ENCODE results near the gene CCDC152.

Gene CCDC152

DNA sequence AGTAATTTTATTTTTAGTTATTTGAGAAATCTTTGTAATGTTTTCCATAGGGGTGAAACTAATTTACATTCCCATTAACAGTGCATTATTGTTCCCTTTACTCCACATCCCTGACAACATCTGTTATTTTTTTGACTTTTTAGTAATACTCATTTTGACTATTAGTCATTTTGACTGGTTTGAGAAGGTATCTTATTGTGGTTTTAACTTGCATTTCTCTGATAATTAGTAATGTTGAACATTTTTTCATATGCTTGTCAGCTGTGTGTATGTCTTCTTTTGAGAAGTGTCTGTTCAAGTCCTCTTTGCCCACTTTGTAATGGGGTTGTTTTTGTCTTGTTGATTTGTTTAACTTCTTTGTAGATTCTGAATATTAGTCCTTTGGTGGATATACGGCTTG is 27.5 kb downstream of the CCDC152 start:
- FAIRE-seq = no peak

DNA sequence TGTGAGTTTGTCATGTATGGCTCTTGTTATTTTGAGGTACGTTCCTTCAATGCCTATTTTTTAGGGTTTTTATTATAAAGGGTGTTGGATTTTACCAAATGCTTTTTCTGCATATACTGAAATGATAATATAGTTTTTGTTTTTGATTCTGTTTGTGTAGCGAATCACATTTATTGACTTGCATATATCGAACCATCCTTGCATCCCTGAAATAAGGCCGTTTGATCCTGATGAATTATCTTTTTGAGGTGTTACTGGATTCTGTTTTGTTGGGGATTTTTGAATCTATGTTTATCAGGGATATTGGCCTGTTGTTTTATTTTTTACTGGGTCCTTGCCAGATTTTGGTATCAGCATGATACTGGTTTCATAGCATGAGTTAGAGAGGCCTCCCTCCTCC is 29.1 kb downstream of the CCDC152 start:
- FAIRE-seq = no peak

DNA sequence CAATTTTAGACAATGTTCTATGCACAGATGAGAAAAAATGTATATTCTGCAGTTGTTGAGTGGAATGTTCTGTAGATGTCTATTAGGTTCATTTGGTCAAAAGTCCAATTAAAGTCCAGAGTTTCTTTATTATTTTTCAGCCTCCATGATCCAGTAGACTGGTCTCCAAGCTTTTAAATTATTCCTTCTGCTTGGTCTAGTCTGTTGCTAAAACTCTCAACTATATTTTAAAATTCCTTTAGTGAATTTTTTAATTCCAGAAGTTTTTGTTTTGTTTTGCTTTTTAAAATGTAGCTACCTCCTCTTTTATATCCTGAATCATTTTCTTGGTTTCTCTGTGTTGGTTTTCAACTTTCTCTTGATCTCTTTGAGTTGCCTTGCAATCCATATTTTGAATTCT is 30.5 kb downstream of the CCDC152 start:
- no peak for FAIRE-seq

DNA sequence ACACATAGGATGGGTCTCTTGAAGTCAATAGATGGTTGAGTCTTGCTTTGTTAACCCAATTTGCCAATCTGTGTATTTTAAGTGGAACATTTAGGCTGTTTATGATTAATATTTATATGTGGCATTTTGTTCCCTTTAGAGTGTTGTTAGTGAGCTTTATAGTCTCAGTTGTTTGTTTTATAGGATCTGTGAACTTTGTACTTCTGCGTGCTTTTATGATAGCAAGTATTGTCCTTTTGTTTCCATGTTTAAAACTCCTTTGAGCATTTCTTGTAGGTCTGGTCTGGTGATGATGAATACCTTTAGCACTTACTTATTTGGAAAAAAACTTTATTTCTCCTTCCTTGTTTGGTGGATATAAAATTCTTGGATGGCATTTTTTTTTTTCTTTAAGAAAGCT is 31.2 kb downstream of the CCDC152 start:
- FAIRE-seq = no peak

DNA sequence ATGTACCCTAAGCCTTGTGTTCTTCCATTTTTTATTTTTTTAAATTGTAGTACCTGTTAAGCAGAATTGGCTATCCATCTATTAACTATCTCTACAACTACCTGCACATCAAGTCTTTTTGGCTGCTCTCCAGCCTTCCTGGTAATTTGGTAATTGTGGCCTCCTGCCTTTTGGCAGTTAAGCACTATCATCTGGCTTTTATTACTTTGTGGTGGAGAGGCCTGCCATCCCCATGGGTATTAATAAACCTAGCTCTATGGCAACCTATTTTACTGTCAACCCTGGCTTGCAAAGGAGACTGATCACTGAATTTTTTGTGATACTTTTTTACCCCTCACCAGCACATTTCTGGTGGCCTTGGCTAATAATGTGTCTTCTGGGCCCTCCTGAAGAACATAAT is 34.5 kb downstream of the CCDC152 start:
- no peak for FAIRE-seq

DNA sequence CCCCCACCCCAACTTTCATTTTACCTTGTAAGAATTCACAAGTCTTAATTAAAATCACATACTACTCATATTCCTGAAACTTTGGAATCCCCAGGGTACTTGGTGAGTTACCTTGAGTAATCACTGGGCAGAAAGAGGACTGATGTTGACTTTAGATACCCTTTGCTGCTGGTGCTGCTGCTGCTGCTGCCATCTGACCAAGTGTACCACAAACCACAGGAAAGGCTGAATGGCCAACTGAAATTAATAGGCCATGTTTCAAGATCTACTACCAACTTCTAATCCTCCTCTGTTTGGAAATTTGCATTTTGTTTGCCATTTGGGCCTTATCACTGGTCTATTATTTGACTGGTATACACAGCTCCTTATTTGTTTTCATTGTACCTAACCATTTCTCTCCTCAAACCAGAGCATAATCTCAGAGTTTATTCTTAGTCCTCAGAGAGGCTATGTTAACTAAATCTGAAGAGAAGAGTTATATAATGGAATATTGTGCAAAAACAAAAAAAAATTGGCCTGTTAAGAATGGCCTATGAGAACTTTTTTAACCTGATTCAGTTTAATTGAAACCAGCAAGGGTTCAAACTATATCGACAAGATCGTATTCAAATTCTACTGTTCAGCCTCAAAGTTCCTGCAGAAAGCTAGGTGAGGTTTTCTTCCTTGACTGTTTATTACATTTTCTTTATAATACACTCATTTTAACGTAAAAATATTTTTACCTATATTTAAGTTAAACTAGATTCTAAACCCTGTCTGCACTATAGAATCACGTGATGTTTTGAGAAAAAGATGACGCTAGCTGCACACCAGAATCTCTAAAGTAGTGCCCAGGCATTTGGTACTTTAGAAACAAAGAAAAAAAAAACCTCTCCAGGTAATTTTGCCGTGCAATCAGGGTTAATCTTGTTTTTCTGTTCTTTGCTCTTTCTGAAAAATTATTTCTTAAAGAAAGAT is 41.9 kb downstream of the CCDC152 start:
- no peak for FAIRE-seq

DNA sequence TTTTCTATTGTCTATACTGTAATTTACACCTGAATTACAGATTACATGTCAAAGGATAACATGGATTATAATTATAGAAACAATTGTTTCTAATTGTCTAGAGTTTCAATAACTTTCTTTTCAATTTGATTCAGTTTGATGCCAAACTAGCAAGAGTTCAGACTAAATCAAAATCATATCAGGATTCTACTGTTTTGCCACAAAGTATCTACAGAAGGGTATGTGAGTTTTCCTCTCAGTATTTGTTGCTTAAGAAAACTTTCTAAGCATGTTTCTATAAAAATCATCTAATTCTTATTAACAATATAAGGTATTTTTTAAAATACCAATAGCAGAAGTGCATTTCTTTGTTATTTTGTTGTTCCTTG is 42.6 kb downstream of the CCDC152 start:
- no peak for FAIRE-seq

DNA sequence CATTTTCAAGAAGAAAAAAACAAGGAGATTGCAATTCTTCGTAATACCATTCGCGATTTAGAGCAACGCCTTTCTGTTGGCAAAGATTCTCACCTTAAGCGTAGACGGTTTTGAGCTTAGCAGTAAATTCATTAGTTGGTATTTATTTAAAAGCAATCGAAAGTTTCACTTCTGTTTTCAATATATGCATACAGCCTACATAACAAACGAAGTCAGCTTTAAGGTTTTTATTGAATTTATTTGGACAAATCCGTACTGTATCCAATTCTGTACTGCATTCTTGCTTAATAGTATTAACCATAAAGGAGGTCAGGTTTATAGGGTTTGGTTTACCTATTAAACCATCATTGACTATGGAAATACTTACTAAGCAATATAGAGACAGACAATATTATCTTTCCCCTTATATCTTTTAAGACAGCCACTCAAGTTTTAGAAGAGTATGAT is 43.1 kb downstream of the CCDC152 start:
- FAIRE-seq = no peak

DNA sequence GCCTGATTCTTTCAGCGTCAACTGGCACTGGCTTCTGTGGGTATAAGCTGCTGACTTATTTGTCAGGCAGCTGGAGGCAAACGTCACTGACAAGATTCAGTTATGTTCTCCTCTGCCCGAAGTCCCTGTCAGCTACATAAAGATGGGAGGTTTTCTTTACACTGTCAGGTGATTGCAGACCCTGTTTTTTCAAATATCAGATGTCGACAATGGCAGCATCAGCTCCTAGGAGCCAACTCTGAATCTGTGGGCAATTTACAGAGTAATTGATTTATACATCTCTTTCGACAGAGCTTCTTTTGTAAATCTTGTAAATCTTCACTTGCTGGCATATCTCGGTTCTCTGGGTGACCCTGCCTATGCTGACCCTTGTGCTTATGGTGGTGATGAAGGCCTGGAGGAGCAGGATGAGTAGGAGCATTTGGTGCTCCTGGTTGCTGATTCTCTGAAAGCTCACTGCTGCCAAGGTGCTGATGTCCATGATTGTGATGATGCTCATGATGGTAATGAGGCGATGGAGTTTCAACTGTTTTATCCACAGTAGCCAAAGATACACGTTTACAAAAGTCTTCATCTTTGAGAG is 44.2 kb downstream of the CCDC152 start:
- FAIRE-seq = no peak

DNA sequence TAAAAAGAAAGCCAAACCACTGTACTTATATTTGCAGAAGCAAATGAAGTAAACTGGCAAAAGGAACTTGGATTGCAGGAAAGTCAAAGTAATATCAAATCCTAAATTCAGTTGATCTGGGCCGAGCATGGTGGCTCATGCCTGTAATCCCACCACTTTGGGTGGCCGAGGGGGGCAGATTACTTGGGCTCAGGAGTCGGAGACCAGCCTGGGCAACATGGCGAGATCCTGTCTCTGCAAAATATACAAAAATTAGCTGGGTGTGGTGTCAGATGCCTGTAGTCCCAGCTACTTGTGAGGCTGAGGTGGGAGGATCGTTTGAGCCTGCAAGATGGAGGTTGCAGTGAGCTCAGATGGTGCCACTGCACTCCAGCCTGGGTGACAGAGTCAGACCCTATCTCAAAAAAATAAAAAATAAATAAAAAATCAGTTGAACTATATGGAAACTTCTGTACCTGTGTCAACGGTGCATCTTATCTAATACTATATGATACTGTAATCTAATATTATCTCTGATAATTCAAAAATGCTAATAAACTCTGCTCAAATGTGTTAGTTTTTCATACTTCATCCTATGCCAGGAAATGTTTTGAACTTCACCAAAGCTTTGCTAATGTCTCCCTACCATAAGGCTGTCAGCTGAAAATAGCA is 45.0 kb downstream of the CCDC152 start:
- no peak for FAIRE-seq

DNA sequence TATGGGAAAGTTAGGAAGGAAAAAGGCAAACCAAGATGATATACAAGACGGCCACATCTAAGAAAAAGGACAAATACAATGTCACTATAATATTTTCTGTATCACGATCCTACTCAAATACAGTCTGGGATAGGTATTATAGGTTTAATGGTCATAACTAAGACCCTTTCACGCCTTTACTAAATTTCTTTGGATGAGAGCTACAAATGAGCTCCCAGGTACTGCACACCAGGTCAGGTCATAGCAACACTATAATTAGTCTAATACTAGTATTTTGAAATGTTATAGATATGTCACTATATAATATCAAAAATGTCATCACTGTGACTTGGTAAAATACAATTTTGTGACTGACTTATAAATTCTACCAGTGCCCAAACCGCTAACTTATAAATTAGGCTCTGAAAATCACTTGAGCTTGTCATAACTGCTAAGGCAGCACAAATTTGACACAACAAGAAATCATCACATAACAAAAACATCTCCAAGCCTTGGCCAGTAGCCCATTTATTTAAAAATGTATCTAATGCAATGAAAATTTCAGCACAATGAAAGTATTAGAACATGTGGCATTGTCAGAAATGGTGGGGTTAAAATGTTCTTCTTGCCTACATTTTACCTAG is 48.2 kb downstream of the CCDC152 start:
- FAIRE-seq = no peak

DNA sequence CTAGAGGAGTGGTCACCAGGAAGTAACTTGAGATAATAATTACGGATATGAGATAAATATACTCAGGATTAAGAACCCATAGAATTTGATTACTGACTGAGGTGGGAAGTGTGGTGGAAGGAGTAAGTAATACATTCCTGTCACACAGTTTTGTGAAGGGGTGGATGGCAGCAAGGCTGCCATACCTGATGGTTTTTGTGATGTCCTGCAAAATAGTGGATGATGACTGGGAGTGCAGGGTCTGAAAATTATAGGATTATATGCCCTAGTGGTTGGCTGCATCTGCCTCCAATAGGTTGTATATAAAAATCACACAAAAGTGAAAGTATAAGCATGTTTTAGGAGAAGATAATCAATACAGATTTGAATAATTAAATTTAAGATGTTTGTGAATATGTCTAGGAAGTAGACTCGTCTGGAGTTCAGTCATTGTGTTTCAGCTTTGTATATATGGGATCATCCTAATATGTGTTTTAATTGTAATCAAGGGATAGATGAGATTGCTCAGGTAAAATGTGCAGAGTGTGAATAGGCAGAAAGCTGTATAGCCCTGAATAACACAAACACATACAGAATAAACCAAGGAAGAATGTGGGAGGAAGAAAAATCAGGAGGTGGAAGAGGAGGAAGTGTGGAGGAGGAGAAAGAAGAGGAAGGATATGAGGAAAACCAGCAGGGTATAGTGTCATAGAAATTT is 49.5 kb downstream of the CCDC152 start:
- no peak for FAIRE-seq

DNA sequence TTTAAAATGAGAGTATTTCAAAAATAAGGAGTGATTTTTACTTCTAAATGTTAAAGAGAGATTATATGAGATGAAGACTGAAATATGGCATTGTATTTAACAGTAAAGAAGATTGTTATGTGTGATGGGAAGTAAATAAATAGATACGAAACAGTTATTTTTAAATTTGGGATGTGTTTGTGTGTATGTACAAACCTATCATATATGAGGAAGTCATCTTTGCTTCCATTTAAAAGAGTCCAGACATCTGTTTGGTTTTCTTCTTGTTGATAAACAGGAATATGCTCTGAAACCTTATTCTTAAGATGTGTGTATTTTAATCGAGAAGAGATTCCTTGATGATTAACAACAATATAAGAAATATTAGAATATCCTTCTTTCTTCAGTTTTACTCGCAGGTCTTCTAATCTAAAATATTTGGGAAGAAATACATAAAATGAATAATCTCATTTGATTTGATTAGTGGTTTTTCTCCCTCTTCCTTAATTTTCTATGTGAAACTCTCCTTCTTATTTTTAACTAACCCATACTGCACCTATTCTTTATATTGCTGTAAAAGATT is 50.2 kb downstream of the CCDC152 start:
- FAIRE-seq = no peak

DNA sequence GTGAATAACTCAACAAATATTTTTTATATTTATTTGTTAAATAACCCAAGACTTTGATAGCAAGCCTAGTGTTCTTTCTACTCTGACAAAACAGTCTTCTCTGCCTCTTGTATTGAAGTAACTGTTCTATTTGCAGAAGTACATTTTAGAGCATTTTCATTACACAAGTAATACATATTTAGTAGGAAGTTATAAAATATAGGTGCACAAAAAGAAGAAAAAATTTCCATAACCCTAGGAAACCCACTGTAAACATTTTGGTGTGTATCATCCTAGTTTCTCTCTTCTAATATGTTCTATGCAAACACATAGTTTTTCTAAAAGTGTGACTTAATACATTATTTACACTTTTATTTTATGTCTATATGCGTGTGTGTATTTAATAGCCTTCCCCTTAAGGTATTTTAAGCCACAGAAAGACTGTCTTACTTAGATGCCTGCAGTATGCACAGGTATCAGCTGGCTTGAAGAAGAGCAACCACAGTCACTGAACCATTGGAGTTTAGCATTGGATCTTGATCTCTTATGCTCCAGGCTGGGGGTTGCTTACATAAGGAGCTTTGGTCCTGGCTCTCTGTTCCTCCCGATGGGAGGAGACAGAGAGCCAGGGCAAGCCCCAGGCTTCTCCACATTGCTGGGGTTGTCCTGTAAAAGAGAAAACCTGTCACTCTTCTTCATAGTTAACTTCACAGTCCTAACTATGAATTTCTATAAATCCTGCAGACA is 51.3 kb downstream of the CCDC152 start:
- no peak for FAIRE-seq

DNA sequence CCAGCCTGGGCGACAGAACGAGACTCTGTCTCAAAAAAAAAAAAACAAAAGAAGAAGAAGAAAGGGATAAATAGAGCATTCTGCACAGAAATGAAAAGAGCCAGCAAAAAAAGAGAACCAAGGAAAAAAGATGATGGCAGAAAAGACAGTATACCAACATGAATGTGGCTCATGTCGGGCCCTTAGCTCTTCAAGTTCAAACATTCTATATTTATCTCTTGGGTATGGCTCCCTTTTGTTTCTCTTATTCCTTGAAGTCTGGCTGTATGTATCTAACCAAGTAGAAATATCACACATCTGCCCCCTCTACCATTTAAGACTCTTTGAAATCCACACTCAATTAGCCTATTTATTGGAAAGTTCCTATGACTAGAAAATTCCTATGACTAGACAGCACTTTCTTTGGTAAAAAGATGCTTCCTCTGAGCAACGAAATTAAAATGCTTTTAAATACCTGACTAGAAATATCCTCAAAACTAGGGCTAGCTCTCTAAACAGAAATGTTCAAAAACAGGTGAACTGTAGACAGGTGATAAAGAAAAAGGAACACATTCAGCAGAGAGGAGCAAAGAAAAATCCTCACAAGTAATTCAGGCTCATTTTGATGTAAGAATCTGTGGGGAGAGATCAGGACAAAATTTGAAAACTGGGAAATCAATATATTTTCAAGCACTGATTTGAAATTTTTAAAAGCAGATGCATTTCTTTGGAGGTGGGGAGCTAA is 52.4 kb downstream of the CCDC152 start:
- no peak for FAIRE-seq

DNA sequence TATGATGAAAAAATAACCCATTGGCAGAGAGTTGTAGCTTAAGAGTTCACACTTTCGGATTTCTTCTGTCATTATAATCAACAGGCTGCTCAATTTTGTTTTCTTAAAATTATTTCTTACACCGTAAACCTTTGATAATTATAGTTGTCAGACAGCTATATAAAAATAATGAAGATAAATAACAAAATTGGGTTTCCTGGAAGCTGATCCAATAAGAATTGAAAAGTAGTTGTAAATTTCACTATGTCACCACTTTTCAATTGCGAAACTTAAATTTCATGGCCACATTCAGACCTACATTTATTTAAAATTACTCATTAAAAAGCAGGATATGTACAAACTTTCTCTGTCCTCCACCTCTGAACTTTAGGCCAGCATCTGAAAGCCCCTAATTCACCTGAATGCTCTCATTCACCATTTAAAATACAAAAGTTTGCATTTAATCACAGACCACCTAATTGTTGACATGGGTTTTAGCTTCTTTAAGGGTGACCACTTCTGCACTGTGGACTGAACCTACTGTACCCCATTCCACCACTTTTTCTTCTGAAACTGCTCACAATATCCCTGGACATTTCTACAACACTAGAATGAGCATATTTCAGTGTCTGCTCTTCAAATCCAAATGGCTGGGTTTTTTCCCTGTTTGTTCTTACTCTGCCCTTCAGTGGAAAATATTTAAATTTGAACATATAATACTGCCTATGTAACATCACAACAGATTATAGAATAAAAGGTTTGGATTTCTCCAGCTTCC is 54.4 kb downstream of the CCDC152 start:
- FAIRE-seq = no peak

DNA sequence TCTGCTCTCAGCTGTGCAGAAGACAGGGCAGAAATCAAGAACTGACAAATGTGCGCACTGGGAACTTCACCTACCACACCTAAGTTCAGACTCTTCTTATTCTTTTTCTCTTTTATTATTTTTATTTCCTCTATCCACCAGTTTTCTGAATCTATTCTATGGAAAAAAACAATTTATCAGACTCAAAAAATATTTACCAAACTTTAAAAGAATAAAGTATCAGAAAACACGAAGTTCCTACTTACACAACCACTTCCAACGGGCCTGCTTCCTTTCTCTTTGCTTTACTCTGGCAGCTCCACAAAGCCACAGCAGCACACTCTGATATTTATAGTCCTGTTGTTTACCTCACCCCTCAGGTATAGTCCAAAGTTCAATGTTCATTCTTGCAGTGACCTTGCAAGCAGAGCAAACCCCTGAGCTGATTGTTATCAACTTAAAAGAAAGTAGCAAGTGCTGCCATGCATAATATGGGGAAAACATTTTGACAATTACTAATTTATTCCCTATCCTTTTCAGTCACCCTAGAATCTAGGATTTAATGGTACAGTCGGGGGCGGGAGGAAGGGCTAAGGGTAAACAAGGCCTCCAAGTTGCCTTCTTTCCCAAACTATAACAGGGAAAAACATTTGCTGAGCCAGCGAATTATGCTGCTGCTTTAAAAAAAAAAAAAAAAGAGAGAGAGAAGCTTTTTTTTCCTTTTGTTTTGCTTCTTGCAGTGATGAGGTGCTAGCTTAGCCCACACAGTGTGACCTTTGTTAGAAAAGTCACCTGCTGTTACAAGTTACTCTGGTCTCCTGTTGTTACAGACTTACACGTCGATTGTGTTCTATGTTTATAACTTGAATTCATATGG is 55.2 kb downstream of the CCDC152 start, which contains the start of gene SELENOP:
TSS of gene SELENOP (minus strand) at position 302 of the 856 bp plus-strand sequence. CDS start 3,539 bp downstream, outside the sequence.
- no peak for FAIRE-seq

DNA sequence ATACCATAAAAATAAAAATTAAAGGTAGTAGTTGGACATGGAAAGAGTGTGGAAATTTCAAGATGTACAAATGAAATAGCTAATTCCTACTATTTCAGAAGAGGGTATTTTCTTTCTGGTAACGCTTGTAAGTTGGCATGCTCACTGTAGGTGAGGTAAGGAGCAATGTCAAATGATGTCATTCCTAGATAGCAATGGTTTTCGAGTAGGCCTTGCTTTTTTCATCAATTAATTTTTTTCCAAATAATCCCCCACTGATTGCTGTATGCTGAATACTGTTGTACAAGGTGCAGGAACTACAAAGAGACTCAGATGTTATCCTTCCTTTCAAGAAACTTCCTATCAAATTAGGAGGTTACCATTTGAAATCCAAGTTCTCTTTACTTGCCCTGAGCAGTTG is 56.0 kb downstream of the CCDC152 start:
- no peak for FAIRE-seq

DNA sequence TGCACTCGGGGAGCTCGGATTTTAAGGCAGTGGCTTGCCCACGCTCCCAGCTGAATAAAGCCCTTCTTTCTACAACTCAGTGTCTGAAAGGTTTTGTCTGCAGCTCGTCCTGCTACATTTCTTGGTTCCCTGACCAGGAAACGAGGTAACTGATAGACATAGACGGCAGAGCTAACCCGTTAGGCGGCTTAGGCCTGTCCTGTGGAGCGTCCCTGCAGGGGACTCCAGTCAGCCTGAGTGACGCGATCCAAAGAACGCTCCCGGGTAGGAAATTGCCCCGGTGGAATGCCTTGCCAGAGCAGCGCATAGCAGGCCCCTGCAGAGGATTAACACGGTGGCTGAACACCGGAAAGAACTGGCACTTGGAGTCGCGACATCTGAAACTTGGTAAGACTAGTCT is 56.9 kb downstream of the CCDC152 start:
- FAIRE-seq = no peak
